Mesenchymal stem cell (in vitro differentiated cells and primary cell): ENCODE data around the gene PGA3.
"Not testable (repeated sequence)": the region's sequence is repeated elsewhere in the genome, so short reads cannot be mapped to it uniquely, and the experiment has no call there.

ENCODE experiments used
- DNase-seq: peaks from one replicate; pipeline ENCODE4 v3.0.0-alpha.2; 2013
- H2AFZ ChIP-seq: one replicate; pipeline ENCODE4 v1.6.1; 2013; ENCODE audit warnings: low read depth, mild to moderate bottlenecking, control low read depth, inconsistent platforms, low read length, moderate library complexity
- H2AK5ac ChIP-seq: 2 replicates; pipeline ENCODE4 v1.6.1; 2013; ENCODE audit warnings: low read length, moderate library complexity, mild to moderate bottlenecking, inconsistent platforms; ENCODE audit not compliant: severe bottlenecking
- H2BK120ac ChIP-seq: one replicate; pipeline ENCODE4 v1.6.1; 2013; ENCODE audit warnings: low read depth, mild to moderate bottlenecking, inconsistent platforms, low read length, moderate library complexity
- H2BK12ac ChIP-seq, 2 experiments: one replicate each; pipeline ENCODE4 v1.6.1; 2013; ENCODE audit warnings: inconsistent platforms in 2 of 2, low read length in 2 of 2, mild to moderate bottlenecking in 2 of 2, moderate library complexity in 2 of 2, control low read depth in 1 of 2
- H2BK15ac ChIP-seq: one replicate; pipeline ENCODE4 v1.6.1; 2013; ENCODE audit warnings: mild to moderate bottlenecking, low read depth, inconsistent platforms; ENCODE audit not compliant: poor library complexity, severe bottlenecking
- H2BK5ac ChIP-seq: 2 replicates; pipeline ENCODE4 v1.6.1; 2013; ENCODE audit warnings: low read depth, mild to moderate bottlenecking, low read length, control low read depth, inconsistent platforms; ENCODE audit not compliant: poor library complexity, severe bottlenecking
- H3K14ac ChIP-seq, 2 experiments: one replicate each; pipeline ENCODE4 v1.6.1; 2013; ENCODE audit warnings: inconsistent platforms in 2 of 2, low read length in 2 of 2, control low read depth in 1 of 2, mild to moderate bottlenecking in 1 of 2, moderate library complexity in 1 of 2
- H3K18ac ChIP-seq, 2 experiments: one replicate each; pipeline ENCODE4 v1.6.1; 2013; ENCODE audit warnings: inconsistent platforms in 2 of 2, low read length in 2 of 2, control low read depth in 1 of 2, low read depth in 1 of 2, mild to moderate bottlenecking in 1 of 2
- H3K23ac ChIP-seq, 2 experiments: one replicate each; pipeline ENCODE4 v1.6.1; 2013; ENCODE audit warnings: inconsistent platforms in 2 of 2, low read length in 2 of 2, mild to moderate bottlenecking in 2 of 2, moderate library complexity in 2 of 2, control low read depth in 1 of 2
- H3K27ac ChIP-seq: 2 replicates; pipeline ENCODE4 v1.5.1; 2013; ENCODE audit warnings: mild to moderate bottlenecking, moderate library complexity, low read length, control low read depth, inconsistent platforms; ENCODE audit not compliant: poor library complexity, severe bottlenecking
- H3K27me3 ChIP-seq, 2 experiments: 2 replicates each; pipeline versions ENCODE4 v1.6.1 to v1.7.0; 2013; ENCODE audit warnings: low read length in 2 of 2, mild to moderate bottlenecking in 2 of 2, moderate library complexity in 2 of 2, control low read depth in 1 of 2, inconsistent platforms in 1 of 2; ENCODE audit not compliant: control insufficient read depth in 1 of 2, insufficient read depth in 1 of 2
- H3K36me3 ChIP-seq, 2 experiments: 2 replicates each; pipeline versions ENCODE4 v1.6.1 to v1.7.0; 2013; ENCODE audit warnings: low read length in 2 of 2, control low read depth in 1 of 2, inconsistent platforms in 1 of 2, low read depth in 1 of 2, mild to moderate bottlenecking in 1 of 2; ENCODE audit not compliant: insufficient read depth in 2 of 2, control insufficient read depth in 1 of 2
- H3K4ac ChIP-seq, 2 experiments: one replicate each; pipeline ENCODE4 v1.6.1; 2013; ENCODE audit warnings: inconsistent platforms in 2 of 2, low read length in 2 of 2, mild to moderate bottlenecking in 2 of 2, moderate library complexity in 2 of 2, control low read depth in 1 of 2, low read depth in 1 of 2
- H3K4me1 ChIP-seq: 2 replicates; pipeline ENCODE4 v1.6.1; 2013; ENCODE audit warnings: low read depth, low read length, control low read depth; ENCODE audit not compliant: control insufficient read depth, insufficient read depth
- H3K4me2 ChIP-seq: 2 replicates; pipeline ENCODE4 v1.6.1; 2013; ENCODE audit warnings: low read length, mild to moderate bottlenecking, inconsistent platforms; ENCODE audit not compliant: poor library complexity, severe bottlenecking
- H3K4me3 ChIP-seq, 2 experiments: 2 replicates each; pipeline versions ENCODE4 v1.5.1 to v1.7.0; 2013; ENCODE audit warnings: low read length in 2 of 2, mild to moderate bottlenecking in 2 of 2, control low read depth in 1 of 2, low read depth in 1 of 2; ENCODE audit not compliant: insufficient read depth in 1 of 2
- H3K79me1 ChIP-seq: replicated peaks from 2 replicates; pipeline ENCODE4 v1.6.1; 2013; ENCODE audit warnings: mild to moderate bottlenecking, control low read depth, low read length, inconsistent platforms; ENCODE audit not compliant: poor library complexity, severe bottlenecking
- H3K9ac ChIP-seq: 2 replicates; pipeline ENCODE4 v1.7.0; 2013; ENCODE audit warnings: mild to moderate bottlenecking, low read length, moderate library complexity
- H3K9me3 ChIP-seq: 2 replicates; pipeline ENCODE4 v1.7.0; 2013; ENCODE audit warnings: mild to moderate bottlenecking, low read length; ENCODE audit not compliant: control insufficient read depth
- H4K8ac ChIP-seq: one replicate; pipeline ENCODE4 v1.6.1; 2013; ENCODE audit warnings: inconsistent platforms, mild to moderate bottlenecking, low read length, moderate library complexity
- H4K91ac ChIP-seq: one replicate; pipeline ENCODE4 v1.6.1; 2013; ENCODE audit warnings: mild to moderate bottlenecking, low read length, inconsistent platforms
- WGBS: methylation state at CpG from one replicate; pipeline ENCODE4 v1.1.7; 2013; ENCODE audit warnings: mixed read lengths; 5-methylcytosine and 5-hydroxymethylcytosine counted together

PGA3 gene

DNA sequence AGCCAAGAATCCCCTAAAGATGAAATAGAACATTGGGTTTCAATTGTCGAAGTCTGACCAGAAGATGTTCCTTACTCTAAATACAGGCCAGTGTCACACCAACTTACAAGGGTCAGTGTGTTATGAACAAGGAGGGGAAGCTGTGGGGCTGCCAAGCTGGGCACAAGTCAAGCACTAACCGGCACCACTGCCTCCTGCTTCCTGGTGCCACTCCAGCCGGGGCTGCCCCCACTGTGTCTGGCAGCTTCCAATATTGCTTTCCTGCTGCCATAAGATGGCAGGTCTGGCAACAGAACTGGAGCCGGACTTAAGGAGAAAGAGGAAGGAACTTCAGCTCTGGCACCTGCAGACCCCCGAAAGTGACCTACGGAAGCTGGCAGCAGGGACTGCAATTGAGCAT is 28.4 kb upstream of the PGA3 start:
- Histone ChIP-seq H2BK12ac (no peak overlapping the region), H3K14ac (no peak overlapping the region), H2BK5ac (no peak overlapping the region), H4K91ac (no peak overlapping the region), H3K27me3 (peaks cover 46 to 66% of the 10 kb centered on the region in 2 experiments), H3K79me1 (no peaks in the 10 kb centered on the region), H3K4me1 (no peaks in the 10 kb centered on the region), H3K4me2 (no peak overlapping the region), H2AFZ (no peak overlapping the region), H2BK120ac (no peak overlapping the region), H3K23ac (no peak overlapping the region), H4K8ac (no peak overlapping the region), H3K27ac (no peak overlapping the region), H3K9me3 (peaks cover 5% of the 10 kb centered on the region), H3K18ac (no peak overlapping the region), H3K4me3 (no peak overlapping the region), H3K4ac (no peak overlapping the region), H3K9ac (no peak overlapping the region), H2AK5ac (no peak overlapping the region), H3K36me3 (no peaks in the 10 kb centered on the region), H2BK15ac (no peak overlapping the region)
- no peak for DNase-seq
- WGBS, result 90% methylated on average over 6 of the region's 6 CpGs

DNA sequence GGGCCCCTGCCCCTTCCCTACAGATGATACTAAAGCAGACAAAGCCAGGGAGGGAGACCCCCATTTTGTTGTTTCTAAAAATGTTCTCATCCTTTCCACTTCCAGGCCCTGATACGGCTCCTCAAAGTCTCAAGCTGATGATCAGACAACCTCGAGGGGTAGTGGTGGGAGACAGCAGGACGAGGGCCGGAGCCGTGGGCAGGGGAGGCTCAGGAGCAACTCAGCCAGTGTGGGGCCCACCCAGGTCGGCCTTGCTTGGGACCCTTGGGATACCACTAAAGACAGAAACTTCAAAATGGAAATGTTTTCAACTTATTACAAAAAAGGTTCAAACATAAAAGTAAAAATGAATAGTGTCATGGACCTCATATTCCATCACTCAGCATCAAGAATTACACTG is 26.9 kb upstream of the PGA3 start:
- Histone ChIP-seq H2BK5ac (no peak overlapping the region), H4K91ac (no peak overlapping the region), H3K36me3 (no peaks in the 10 kb centered on the region), H3K23ac (no peak overlapping the region), H4K8ac (no peak overlapping the region), H3K4me3 (no peak overlapping the region), H2AK5ac (no peak overlapping the region), H3K79me1 (no peaks in the 10 kb centered on the region), H3K14ac (no peak overlapping the region), H3K4me2 (no peak overlapping the region), H3K18ac (no peak overlapping the region), H3K4me1 (no peaks in the 10 kb centered on the region), H2AFZ (no peak overlapping the region), H3K27ac (no peak overlapping the region), H3K27me3 (peaks cover 48 to 64% of the 10 kb centered on the region in 2 experiments), H2BK120ac (no peak overlapping the region), H2BK15ac (no peak overlapping the region), H2BK12ac (no peak overlapping the region), H3K4ac (no peak overlapping the region), H3K9ac (no peak overlapping the region), H3K9me3 (peaks cover 5% of the 10 kb centered on the region)
- WGBS, result 80% methylated on average over 5 of the region's 6 CpGs
- DNase-seq, result no peak

DNA sequence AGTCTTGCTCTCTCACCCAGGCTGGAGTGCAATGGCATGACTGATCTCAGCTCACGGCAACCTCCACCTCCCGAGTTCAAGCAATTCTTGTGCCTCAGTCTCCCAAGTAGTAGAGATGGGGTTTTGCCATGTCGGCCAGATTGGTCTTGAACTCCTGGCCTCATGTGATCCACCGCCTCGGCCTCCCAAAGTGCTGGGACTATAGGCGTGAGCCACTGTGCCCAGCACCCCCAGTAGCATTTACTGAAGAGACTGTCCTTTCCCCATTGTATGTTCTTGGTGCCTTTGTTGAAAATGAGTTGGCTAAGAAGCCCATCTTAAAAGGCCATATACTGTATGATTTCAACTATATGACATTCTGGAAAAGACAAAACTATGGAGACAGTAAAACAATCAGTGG is 23.1 kb upstream of the PGA3 start:
- H4K8ac ChIP-seq, H3K4ac ChIP-seq, H2AFZ ChIP-seq, H3K4me1 ChIP-seq, H2BK15ac ChIP-seq, H3K36me3 ChIP-seq, H3K4me3 ChIP-seq, H3K18ac ChIP-seq, H3K4me2 ChIP-seq, H3K23ac ChIP-seq, H4K91ac ChIP-seq, H3K9ac ChIP-seq, H3K14ac ChIP-seq, DNase-seq, H3K9me3 ChIP-seq, H2BK120ac ChIP-seq, H3K27ac ChIP-seq, H2BK5ac ChIP-seq, H2AK5ac ChIP-seq, H3K79me1 ChIP-seq, H2BK12ac ChIP-seq: not testable (repeated sequence)
- peaks cover 18 to 28% of the 10 kb centered on the region in 2 experiments for H3K27me3 ChIP-seq
- WGBS, result 91% methylated on average over 5 of the region's 6 CpGs

DNA sequence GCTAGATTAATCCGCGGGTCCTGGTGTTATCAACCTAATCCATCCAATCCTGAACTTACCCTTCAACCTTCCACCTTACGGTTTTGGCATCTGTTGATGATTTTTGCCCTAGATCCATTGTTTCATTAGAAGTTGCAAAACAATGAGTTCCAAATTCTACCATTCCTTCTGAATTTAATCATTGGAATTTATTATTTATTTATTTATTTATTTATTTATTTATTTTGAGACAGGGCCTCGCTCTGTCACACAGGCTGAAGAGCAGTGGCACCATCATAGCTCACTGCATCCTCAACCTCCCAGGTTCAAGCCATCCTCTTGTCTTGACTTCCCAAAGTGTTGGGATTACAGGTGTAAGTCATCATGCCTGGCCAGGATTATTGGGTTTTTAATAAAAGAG is 21.8 kb upstream of the PGA3 start:
- no peak overlapping the region for H2BK5ac ChIP-seq
- H3K4me2 ChIP-seq, result no peak overlapping the region
- DNase-seq, result no peak
- no peak overlapping the region for H3K23ac ChIP-seq
- no peak overlapping the region for H2AFZ ChIP-seq
- no peak overlapping the region for H3K4me3 ChIP-seq
- H3K4me1 ChIP-seq, result no peaks in the 10 kb centered on the region
- no peak overlapping the region for H3K9ac ChIP-seq
- H2BK12ac ChIP-seq, result no peak overlapping the region
- whole genome bisulfite sequencing, result 92% methylated on average over 3 of the region's 4 CpGs
- H3K4ac ChIP-seq, result no peak overlapping the region
- no peak overlapping the region for H2AK5ac ChIP-seq
- no peak overlapping the region for H4K8ac ChIP-seq
- H3K79me1 ChIP-seq, result no peaks in the 10 kb centered on the region
- no peak overlapping the region for H2BK15ac ChIP-seq
- no peaks in the 10 kb centered on the region for H3K9me3 ChIP-seq
- H3K27me3 ChIP-seq, result peaks cover 5 to 16% of the 10 kb centered on the region in 2 experiments
- H3K27ac ChIP-seq, result no peak overlapping the region
- H3K18ac ChIP-seq, result no peak overlapping the region
- no peak overlapping the region for H4K91ac ChIP-seq
- H3K14ac ChIP-seq, result no peak overlapping the region
- H2BK120ac ChIP-seq, result no peak overlapping the region
- H3K36me3 ChIP-seq, result no peaks in the 10 kb centered on the region
